ENCODE measurements around the gene GP2.

The GP2 gene

GRCh38 chr16:20332411-20332810 lies 5.1 kb upstream of the GP2 start:
- peaks cover 22% of the 10 kb centered on the region for H3K27me3 Mint-ChIP-seq (ENCODE audit: low read depth)
- no peaks in the 10 kb centered on the region for H3K4me1 Mint-ChIP-seq
- no peak for TF ChIP-seq CTCF (IDR thresholded peaks at IDR 0.05; ENCODE audit: unreplicated experiment in 3 of 3)
- no peak overlapping the region for H3K4me3 Mint-ChIP-seq
- H3K27ac Mint-ChIP-seq, result no peak overlapping the region
- H3K36me3 Mint-ChIP-seq (ENCODE audit: low read depth), result no peaks in the 10 kb centered on the region
- H3K9me3 Mint-ChIP-seq, result no peaks in the 10 kb centered on the region

- no peak overlapping the region for H3K4me3 Mint-ChIP-seq
- TF ChIP-seq CTCF (IDR thresholded peaks at IDR 0.05; ENCODE audit: unreplicated experiment in 3 of 3), result no peak
- H3K36me3 Mint-ChIP-seq (ENCODE audit: low read depth), result no peaks in the 10 kb centered on the region
- no peak overlapping the region for H3K27ac Mint-ChIP-seq
- peaks cover 21% of the 10 kb centered on the region for H3K27me3 Mint-ChIP-seq (ENCODE audit: low read depth)
- H3K4me1 Mint-ChIP-seq, result no peaks in the 10 kb centered on the region
- H3K9me3 Mint-ChIP-seq, result no peaks in the 10 kb centered on the region
Measured at GRCh38 chr16:20331635-20332034, 4.3 kb upstream of the GP2 start.

- no peaks in the 10 kb centered on the region for H3K36me3 Mint-ChIP-seq (ENCODE audit: low read depth)
- no peaks in the 10 kb centered on the region for H3K4me1 Mint-ChIP-seq
- TF ChIP-seq CTCF (IDR thresholded peaks at IDR 0.05; ENCODE audit: unreplicated experiment in 3 of 3), result no peak
- H3K9me3 Mint-ChIP-seq, result no peaks in the 10 kb centered on the region
- no peak overlapping the region for H3K4me3 Mint-ChIP-seq
- peaks cover 16% of the 10 kb centered on the region for H3K27me3 Mint-ChIP-seq (ENCODE audit: low read depth)
- H3K27ac Mint-ChIP-seq, result no peak overlapping the region
Measured at GRCh38 chr16:20329392-20330138, 2.3 kb upstream of the GP2 start.

GRCh38 chr16:20326321-20326720 lies 992 bp downstream of the GP2 start:
- H3K4me1 Mint-ChIP-seq, result no peaks in the 10 kb centered on the region
- H3K4me3 Mint-ChIP-seq, result no peak overlapping the region
- TF ChIP-seq CTCF (IDR thresholded peaks at IDR 0.05; ENCODE audit: unreplicated experiment in 3 of 3), result no peak
- H3K27ac Mint-ChIP-seq, result no peak overlapping the region
- no peaks in the 10 kb centered on the region for H3K36me3 Mint-ChIP-seq (ENCODE audit: low read depth)
- peaks cover 16% of the 10 kb centered on the region for H3K27me3 Mint-ChIP-seq (ENCODE audit: low read depth)
- no peaks in the 10 kb centered on the region for H3K9me3 Mint-ChIP-seq

- no peak overlapping the region for H3K27ac Mint-ChIP-seq
- no peaks in the 10 kb centered on the region for H3K9me3 Mint-ChIP-seq
- H3K4me3 Mint-ChIP-seq, result no peak overlapping the region
- no peaks in the 10 kb centered on the region for H3K36me3 Mint-ChIP-seq (ENCODE audit: low read depth)
- no peak for TF ChIP-seq CTCF (IDR thresholded peaks at IDR 0.05; ENCODE audit: unreplicated experiment in 3 of 3)
- no peaks in the 10 kb centered on the region for H3K4me1 Mint-ChIP-seq
- peaks cover 14% of the 10 kb centered on the region for H3K27me3 Mint-ChIP-seq (ENCODE audit: low read depth)
Measured at GRCh38 chr16:20325005-20325404, 2.3 kb downstream of the GP2 start.

GRCh38 chr16:20323591-20324117 lies 3.7 kb downstream of the GP2 start:
- Mint-ChIP-seq H3K27me3 (ENCODE audit: low read depth) (peaks cover 7% of the 10 kb centered on the region), H3K9me3 (no peaks in the 10 kb centered on the region), H3K4me3 (no peak overlapping the region), H3K4me1 (no peaks in the 10 kb centered on the region), H3K27ac (no peak overlapping the region), H3K36me3 (ENCODE audit: low read depth) (no peaks in the 10 kb centered on the region)
- TF ChIP-seq CTCF (IDR thresholded peaks at IDR 0.05; ENCODE audit: unreplicated experiment in 3 of 3), result no peak

All from nephron (organoid).